ENCODE results near the gene ABHD10.

DNA sequence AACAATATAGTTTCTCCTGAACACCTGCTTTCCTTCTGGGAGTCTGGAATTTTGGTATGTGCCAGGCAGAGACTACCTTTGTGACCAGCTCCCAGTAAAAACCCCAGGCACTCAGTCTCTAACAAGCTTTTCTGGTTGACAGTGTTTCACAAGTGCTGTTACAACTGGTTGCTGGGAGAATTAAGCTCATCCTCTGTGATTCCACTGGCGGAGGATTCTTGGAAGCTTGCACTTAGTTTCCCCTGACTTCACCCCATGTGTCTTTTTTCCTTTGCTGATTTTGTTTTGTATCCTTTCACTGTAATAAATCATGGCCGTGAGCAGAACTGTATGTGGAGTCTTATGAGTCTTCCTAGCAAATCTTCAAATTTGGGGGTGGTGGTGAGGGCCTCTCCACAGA, 14.2 kb downstream of the ABHD10 start:
- no peak for TF ChIP-seq TAF1 (IDR thresholded peaks at IDR 0.05; ENCODE audit: borderline replicate concordance, insufficient read depth, low read length)
- TF ChIP-seq POLR2AphosphoS5 (IDR thresholded peaks at IDR 0.05; ENCODE audit: low read depth, low read length), result no peak
